ENCODE data around the gene SAA1. TPM values are rescaled to one million over a fixed set of nuclear protein-coding genes. Genes with fewer than 3 reads are reported as not detected.

Gene SAA1
- total RNA-seq, 4 donors from 2014 or later = 170 to 1,717 (median 790) TPM

- DNase-seq (ENCODE audit: low spot score) (no peak), ATAC-seq (ENCODE audit: low FRiP score) (no peak)
- TF ChIP-seq, protein P1, sequence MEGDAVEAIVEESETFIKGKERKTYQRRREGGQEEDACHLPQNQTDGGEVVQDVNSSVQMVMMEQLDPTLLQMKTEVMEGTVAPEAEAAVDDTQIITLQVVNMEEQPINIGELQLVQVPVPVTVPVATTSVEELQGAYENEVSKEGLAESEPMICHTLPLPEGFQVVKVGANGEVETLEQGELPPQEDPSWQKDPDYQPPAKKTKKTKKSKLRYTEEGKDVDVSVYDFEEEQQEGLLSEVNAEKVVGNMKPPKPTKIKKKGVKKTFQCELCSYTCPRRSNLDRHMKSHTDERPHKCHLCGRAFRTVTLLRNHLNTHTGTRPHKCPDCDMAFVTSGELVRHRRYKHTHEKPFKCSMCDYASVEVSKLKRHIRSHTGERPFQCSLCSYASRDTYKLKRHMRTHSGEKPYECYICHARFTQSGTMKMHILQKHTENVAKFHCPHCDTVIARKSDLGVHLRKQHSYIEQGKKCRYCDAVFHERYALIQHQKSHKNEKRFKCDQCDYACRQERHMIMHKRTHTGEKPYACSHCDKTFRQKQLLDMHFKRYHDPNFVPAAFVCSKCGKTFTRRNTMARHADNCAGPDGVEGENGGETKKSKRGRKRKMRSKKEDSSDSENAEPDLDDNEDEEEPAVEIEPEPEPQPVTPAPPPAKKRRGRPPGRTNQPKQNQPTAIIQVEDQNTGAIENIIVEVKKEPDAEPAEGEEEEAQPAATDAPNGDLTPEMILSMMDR (IDR thresholded peaks at IDR 0.05) = no peak
Measured at GRCh38 chr11:18295316-18295715, 29.3 kb downstream of the SAA1 start.

DNA sequence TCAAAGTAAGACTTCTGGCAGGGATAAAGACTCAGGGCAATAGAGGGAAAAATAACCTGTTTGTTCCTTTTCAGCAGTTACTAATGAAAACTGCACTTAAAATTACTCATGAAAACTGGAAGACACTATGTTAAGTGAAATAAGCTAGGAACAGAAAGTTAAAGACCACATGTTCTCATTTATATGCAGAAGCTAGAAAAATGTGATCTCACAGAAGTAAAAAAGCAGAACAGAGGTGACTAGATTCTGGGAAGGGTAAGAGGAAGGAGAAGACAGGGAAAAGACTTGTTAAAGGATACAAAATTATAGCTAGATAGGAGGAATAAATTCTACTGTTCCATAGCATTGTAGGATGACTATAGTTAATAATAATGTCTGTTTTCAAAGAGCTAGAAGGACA is 33.7 kb downstream of the SAA1 start:
- no peak for DNase-seq (ENCODE audit: low spot score)
- TF ChIP-seq, protein P1 (IDR thresholded peaks at IDR 0.05) = no peak
- no peak for ATAC-seq (ENCODE audit: low FRiP score)

DNA sequence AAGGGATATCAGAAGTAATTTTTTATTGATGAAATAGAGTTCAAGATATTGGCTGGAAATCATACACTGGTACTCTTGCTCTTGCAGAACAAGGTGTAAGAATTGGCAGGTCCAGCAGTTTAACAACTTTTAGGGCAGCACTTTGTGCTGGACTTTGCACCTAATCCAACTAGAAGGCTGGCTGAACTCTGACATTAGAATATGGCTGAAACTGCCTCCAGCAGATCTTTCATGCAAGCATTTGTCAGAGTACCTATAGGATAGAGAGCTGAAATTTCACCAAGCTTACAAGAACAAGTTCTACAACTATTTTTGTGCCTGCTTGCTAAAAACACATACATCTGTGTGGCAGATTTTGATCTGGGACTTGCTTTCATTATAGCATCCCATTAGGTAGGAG is 38.7 kb downstream of the SAA1 start:
- DNase-seq (ENCODE audit: low spot score) (no peak), ATAC-seq (ENCODE audit: low FRiP score) (no peak)
- TF ChIP-seq, protein P1 (IDR thresholded peaks at IDR 0.05) = no peak

DNA sequence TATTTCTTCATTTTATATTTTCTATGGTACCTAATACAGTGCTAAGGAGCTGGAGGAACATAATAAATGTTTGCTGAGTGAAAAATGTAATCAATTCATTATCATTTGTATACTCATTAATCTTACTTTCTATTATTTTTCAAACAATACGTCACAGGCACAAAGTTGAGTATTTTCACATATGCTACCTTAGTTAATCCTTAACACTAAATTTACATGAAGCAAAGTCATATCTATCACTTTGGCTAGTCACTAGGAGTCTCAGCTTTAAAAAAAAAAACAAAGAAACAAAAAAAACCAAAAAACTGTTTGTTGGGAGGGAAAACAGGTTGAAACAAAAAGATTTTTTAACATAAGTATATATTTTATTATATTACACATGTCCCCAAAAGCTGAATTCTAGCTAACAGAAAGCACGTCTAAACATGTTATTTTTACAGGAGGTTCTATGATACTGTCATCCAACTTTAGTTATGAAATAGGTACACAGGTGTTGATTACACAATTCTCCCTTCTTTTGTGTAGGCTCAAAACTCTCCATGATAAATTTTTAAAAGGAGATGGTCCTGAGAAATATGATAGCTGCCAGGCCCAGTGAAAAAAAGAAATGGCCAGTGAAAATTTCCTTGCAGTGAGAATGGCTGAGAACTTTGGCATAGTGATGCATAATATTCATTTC is 41.5 kb downstream of the SAA1 start:
- TF ChIP-seq, protein P1 (IDR thresholded peaks at IDR 0.05) = no peak
- ATAC-seq (ENCODE audit: low FRiP score) = no peak

GRCh38 chr11:18308242-18308641 is 42.2 kb downstream of the SAA1 start:
- ATAC-seq (ENCODE audit: low FRiP score) (no peak), DNase-seq (ENCODE audit: low spot score) (no peak)
- TF ChIP-seq, protein P1 (IDR thresholded peaks at IDR 0.05) = no peak

More for the DNA sequence above, 41.5 kb downstream of the SAA1 start:
- DNase-seq (ENCODE audit: low spot score) = no peak

DNA sequence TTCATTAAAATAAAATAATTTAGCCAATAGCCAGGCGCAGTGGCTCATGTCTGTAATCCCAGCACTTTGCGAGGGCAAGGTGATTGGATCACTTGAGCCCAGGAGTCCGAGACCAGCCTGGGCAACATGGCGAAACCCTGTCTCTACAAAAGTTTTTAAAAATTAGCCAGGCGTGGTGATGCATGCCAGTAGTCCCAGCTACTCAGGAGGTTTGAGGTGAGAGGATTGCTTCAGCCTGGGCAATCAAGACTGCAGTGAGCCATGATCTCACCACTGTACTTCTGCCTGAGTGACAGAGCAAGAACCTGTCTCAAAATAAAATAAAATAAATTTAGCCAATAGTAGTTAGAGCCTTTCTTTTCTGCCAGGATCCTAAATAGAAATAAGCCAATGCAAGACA is 43.6 kb downstream of the SAA1 start:
- DNase-seq (ENCODE audit: low spot score) = no peak
- ATAC-seq (ENCODE audit: low FRiP score) = no peak

More for the DNA sequence above, 43.6 kb downstream of the SAA1 start:
- TF ChIP-seq, protein P1 (IDR thresholded peaks at IDR 0.05) = no peak

Measured in omental fat pad (tissue), 4 donors.